Thyroid gland (tissue), 4 donors: Measurements from ENCODE around the gene DMD.

Experiments used
- CTCF ChIP-seq, 6 experiments: fragments of 200-600 bp in 3 of 6; fragments of 450-650 bp in 3 of 6; sonication (generic) in 3 of 6; IDR thresholded peaks; one replicate each; pipeline ENCODE4 v1.5.1; 2016 to 2019; ENCODE audit warnings: antibody characterized with exemption in 6 of 6, mild to moderate bottlenecking in 2 of 6, inconsistent platforms in 1 of 6, moderate library complexity in 1 of 6
- POLR2A ChIP-seq, 2 donors: fragments of 450-650 bp; IDR thresholded peaks; one replicate each; pipeline ENCODE4 v1.6.1; 2017; ENCODE audit warnings: antibody characterized with exemption in 2 of 2, mild to moderate bottlenecking in 2 of 2, moderate library complexity in 1 of 2

GRCh38 chrX:32489125-32489524, 722.2 kb downstream of the DMD start:
- TF ChIP-seq CTCF (IDR thresholded peaks at IDR 0.05) (no peak), POLR2A (IDR thresholded peaks at IDR 0.05) (no peak)
